IPS-NIHi7 (cell line): Measurements from ENCODE around the gene MAPK10.
"Not testable (repeated sequence)": the region's sequence is repeated elsewhere in the genome, so short reads cannot be mapped to it uniquely, and the experiment has no call there.

ENCODE experiments used
- DNase-seq: peaks from one replicate; pipeline ENCODE4 v3.0.0; 2012; ENCODE audit warnings: mixed read lengths; ENCODE audit errors: extremely low spot score

MAPK10 gene

GRCh38 chr4:86107112-86107511, 252.7 kb downstream of the MAPK10 start:
- no peak for DNase-seq

- DNase-seq = no peak
Observed at GRCh38 chr4:86106475-86106874, 253.4 kb downstream of the MAPK10 start.

DNA sequence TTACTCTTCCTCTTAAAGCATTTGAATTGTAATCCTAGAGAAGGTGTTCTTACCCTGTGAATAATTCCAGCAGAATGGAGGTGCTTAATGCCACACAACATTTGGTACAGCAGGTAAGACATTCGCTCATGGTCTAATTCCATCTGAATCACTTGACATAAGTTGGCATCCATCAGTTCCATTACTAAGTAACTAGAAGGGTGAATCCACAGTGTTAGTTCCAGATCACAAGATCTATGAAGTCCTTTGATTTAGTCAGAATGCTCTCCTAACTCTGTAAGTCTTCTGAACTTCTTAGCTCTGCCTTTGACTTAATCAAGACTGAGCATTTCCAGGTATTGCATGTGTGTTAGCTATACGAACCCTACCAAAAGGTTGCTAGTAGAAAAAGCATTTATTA, 258.0 kb downstream of the MAPK10 start:
- no peak for DNase-seq

- no peak for DNase-seq
Observed at GRCh38 chr4:86101410-86101809, 258.4 kb downstream of the MAPK10 start.

- no peak for DNase-seq
Observed at GRCh38 chr4:86100539-86101215, 259.2 kb downstream of the MAPK10 start.

DNA sequence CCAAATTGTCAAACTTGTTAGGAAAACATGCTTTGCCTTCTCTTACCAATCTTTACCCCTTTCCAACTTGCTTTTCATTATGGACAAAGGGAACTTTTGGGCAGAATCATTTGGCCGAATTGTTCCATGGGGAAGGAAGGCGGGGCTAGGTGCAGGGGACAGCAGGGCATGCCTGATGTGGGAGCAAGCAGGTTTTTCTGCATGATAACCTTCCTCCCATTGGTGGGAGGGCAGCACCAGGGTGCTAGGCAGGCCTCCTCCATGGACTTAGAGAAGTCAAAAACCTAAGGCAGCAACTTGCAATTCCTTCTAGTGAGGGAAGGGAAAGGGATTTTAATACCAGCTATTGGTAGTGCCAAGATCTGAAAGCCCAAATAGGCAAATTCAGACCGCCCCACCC, 260.5 kb downstream of the MAPK10 start:
- DNase-seq = peak; percentile 37

GRCh38 chr4:86098691-86099090, 261.2 kb downstream of the MAPK10 start:
- DNase-seq = no peak

DNA sequence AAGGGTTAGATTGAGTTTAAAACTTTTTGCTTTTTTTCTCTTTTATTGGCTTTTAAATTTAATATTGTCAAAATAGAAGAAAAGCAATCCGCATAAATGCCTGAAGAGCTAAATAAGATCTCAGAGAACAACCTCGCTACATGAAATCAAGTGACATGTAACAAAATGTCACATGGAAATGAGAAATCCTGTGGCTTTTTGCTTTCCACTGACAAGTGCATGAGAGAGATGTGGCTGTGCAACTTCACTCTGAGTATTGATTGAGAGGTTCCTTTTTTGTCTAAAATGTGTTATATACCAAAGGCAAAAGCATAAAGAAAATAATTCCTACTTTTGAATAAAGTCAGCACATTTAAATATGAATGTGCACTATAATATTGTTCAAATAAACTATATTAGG, 263.5 kb downstream of the MAPK10 start:
- DNase-seq = no peak

- no peak for DNase-seq
Observed at GRCh38 chr4:86092684-86093083, 267.2 kb downstream of the MAPK10 start.

DNA sequence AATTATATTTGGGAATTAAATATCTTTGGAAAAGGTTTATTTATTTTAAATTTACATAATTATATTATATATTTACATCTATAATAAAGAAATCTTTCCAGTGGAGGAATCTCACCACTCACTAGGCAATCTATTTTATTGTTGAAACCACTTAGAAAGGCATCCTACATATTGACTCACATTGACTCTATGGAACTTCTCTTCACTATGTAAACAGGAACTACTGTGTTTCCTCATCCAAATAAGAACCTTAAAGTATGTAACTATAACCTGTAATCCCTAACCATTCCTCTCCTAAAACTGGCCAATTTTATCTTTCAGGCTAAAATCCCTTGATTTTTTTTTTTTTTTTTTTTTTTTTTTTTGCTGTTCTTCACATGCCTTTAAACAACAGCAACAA, 268.7 kb downstream of the MAPK10 start:
- no peak for DNase-seq

GRCh38 chr4:86089781-86090323, 270.0 kb downstream of the MAPK10 start:
- DNase-seq = no peak

DNA sequence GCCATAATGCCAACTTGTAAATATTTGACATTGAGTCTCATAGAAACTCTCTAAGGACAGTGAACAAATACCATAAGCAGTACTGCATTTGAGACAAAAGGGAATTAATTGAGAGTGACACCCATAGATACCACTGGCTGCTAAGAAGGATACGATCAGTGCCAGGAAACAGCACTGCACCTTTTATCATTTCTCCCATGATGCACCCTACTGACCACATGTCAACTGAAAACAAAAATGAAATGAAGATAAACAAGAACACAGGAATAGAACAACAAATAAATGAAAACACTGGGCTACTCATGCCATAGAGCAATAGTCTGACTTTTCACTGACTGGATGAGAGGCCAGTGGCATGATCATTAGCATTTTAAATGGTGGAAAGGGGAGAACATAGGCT, 270.8 kb downstream of the MAPK10 start:
- no peak for DNase-seq

DNA sequence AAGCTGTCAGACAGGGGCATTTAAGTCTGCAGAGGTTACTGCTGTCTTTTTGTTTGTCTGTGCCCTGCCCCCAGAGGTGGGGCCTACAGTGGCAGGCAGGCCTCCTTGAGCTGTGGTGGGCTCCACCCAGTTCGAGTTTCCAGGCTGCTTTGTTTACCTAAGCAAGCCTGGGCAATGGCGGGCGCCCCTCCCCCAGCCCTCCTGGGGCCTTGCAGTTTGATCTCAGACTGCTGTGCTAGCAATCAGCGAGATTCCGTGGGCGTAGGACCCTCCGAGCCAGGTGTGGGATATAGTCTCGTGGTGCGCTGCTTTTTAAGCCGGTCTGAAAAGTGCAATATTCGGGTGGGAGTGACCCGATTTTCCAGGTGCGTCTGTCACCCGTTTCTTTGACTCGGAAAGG, 284.1 kb downstream of the MAPK10 start:
- DNase-seq = not testable (repeated sequence)

- DNase-seq = no peak
Observed at GRCh38 chr4:86060341-86060740, 299.5 kb downstream of the MAPK10 start.

GRCh38 chr4:86058621-86059020, 301.2 kb downstream of the MAPK10 start:
- DNase-seq = no peak

DNA sequence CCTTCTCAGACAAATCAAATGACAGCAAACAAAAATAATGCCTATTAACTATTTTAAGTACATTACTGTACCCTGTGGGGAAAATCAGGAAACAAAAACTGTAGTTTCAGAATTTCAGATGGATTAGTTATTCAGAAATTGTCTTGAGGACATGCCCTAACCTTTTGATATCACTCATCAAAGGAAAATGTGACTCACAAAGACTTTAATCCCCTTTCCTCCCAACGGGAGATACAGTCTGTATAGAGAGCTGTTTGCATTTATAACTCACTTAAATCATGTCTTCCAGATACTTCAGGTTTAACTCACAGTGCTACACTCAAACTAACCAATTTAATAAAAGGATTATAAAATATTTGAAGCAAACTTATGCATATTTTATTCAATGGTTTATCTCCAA, 304.0 kb downstream of the MAPK10 start:
- no peak for DNase-seq

DNA sequence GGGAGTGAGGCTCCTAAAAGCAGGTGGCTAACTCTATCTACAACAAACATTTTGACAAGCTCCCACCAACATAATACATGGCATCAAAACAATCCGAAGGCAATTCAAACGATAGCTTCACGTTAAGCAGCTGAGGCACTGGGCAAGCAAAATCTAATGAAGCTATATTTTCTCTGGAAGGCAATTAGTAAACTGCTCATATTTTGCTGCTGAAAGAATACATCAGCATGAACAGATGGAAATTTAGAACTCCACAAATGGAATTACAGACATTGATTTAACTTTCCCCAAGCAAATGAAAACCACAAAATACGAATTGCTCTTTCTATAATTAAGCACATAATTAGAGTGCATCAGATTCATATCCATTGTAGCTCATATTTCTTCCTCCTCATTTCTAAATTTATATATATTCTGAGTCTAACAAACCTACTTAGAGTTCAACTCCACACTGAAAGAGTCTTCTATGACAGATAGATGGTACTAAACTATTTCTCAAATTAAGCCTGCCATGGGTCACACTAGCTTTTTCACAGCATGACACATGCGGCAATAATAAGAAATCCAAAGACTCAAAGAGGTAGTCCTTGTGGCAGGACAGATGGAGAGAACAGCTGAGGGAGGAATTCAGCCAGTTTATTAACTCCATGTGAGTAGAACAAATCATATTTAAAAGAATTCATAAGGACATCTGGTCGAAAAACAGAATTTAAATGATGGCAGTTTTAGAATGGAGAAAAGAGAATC, 305.4 kb downstream of the MAPK10 start:
- DNase-seq = no peak

GRCh38 chr4:86050496-86050895, 309.4 kb downstream of the MAPK10 start:
- no peak for DNase-seq

DNA sequence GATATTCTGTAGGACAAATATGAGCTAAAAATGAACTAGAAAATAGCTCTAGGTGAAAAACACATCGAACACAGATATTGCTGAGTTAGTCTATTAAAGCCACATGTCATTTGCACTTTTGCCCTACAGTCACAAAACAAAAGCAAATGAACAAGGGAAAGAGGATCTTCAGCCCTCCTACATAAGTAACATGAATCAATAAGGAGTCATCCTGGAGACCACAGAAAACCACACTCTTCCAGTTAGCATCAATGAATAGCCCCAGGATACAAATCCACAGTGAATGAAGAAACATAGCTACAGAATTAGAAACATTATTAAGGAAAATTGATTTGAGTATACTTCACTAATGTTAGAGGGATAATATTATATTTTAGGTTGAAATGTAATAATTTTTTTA, 311.4 kb downstream of the MAPK10 start:
- no peak for DNase-seq

DNA sequence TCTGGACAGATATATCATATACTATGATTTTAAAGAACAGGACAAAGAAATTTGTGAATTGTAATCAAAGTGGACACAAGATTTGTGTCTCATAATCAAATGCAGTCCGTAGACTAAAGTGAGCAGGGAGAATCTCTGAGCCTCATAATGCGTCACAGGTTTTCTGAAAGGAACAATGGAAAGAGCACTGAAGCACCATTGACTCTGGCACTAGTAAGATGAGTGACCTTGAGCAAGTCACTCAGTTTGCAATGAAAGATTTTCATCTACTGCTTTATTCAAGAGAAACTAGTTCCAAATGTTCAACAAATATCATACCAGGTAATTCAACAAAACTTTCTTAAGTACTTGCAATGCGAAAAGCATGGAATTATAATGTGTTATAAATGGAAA, 315.3 kb downstream of the MAPK10 start:
- DNase-seq = no peak

DNA sequence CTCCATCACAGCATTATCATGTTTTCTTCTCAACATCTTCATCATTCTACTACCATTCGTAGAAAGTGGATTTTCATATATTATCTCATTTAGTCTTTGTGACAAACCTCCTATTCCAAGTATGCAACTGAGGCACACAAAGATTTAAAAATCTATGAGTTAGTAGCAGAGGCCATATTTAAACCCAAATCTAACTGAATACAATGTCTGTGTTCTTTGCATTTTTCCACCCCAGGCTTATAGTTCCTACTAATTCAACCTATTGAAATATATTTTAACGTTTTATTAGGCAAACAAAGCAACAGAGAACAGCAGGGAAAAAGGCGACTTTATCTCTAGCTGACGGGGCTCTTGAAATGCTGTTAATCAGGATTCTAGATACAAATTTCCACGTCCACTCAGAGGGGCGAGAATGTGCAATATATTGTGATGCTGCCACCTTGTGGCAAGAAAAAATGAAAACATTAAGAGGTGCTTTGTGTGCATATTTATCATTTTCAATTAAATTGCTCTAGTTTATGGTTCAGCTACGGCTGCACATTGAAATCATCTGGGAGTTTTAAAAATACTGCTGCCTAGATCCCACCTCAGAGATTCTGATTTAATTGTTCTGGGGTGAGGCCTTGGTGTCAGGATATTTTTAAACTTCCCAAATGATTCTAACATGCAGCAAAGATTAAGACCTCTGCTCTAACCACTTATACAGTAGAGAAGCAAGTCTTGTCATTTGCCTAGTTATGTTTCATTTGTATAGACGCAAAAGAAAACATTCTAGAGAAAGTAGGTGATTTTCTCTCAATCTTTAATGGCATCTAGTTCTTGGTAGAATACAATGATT, 315.9 kb downstream of the MAPK10 start:
- peak; percentile 22 for DNase-seq

GRCh38 chr4:86038037-86038436, 321.8 kb downstream of the MAPK10 start:
- no peak for DNase-seq
